Activated gamma-delta T cell treated with anti-CD3 and anti-CD28 coated beads, Interleukin-2, amount 50 U/mL, for 16 hours (primary cell): Measurements from ENCODE around the gene WDR33.
"Not testable (repeated sequence)": the region's sequence is repeated elsewhere in the genome, so short reads cannot be mapped to it uniquely, and the experiment has no call there.

Experiments used
- DNase-seq: peaks from one replicate; pipeline ENCODE4 v3.0.0-alpha.2; 2020; ENCODE audit warnings: low read depth

The WDR33 gene

DNA sequence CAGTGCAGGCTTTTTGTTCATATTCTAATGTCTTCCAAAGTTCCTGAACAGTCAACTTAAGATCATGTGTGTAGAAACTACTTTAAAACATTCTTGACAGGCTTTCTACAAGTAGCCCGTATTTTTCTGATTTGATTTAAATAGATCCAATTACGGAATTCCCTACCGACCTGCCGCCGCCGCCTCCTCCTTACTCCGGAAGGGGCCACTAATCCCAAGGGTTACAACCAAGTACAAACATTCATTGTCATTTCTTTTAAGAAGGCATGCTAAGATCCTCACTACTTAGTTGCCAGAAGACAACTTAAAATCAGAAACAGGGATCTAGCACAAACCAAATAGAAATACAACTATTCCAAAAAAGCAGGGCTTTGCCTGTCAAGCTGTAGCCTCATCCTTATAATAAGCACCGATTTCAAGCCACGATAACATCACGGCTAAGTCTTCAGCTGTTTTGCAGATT, 784 bp downstream of the WDR33 start:
- DNase-seq: no peak

DNA sequence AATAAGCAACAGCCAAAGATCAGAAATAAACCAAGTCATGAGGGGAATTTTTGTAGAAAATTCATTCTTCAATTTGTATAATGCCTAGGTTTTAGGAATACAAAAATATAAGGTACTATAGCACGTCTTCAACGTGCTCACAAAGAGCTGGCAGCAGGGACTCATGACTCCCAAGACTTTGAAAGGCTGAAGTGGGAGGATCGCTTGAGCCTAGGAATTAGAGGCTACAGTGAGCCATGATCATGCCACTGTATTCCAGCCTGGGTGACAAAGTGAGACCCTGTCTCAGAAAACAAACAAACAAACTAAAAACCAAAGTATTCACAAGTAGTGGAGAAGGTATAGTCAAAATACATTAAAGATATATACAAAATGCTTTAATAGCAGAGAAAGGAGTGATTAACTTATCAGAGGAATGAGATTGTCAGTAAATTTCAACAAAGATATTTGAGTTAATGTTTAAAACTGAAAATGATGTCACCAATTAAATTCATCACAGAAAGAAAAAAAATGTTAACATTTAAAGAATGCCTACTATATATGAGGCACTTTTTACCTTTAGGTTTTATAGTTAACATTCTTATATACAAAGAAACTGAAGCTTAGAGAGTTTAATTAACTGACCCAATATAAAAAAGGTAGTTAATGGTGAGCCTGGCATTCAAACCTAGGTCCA, 3.2 kb downstream of the WDR33 start:
- DNase-seq: no peak

DNA sequence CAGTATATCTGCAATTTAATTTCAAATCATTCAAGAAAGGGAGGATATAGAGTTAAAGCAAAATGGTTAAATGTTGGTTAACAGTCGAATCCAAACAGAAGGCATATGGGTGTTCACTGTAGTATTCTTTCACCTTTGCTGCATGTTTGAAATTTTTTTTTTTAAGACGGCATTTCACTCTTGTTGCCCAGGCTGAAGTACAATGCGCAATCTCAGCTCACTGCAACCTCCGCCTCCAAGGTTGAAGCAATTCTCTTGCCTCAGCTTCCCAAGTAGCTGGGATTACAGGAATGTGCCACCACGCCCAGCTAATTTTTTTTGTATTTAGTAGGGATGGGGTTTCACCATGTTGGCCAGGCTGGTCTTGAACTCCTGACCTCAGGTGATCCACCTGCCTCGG, 4.1 kb downstream of the WDR33 start:
- DNase-seq: not testable (repeated sequence)

DNA sequence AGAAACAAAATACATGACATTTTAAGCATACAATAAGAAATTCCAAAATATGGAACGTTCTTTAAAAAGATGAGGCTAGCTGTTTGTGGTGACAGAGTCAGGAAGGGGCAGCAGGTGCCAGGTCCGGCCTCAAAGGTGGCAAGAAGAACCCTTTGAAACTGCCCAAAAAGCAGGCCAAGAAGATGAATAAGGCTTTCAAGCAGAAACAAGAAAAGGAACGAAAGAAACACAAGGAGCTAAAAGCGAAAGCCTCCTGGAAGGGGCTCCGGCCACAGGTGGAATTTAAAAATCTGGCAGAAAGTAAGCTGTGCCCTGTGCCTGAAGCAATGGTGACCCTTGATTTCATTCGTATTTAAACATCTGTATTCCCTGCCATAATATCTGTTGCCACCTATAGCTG, 5.5 kb downstream of the WDR33 start:
- DNase-seq: no peak

DNA sequence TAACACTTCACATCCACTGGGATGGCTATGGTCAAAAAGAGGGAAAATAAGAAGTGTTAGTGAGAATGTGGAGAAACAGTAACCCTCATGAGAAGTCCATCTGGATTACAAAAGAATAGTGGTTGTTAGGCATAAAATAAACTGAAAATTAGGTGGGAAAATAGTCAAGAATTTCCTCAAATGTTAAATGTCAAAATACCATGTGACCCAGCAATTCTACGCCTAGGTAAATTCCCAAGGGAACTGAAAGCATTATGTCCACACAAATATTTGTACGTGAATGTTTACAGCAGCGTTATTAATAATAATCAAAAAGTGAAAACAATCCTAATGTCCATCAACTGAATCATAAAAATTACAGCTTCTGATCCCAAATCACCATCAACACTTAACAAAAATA, 11.0 kb downstream of the WDR33 start:
- DNase-seq: no peak

DNA sequence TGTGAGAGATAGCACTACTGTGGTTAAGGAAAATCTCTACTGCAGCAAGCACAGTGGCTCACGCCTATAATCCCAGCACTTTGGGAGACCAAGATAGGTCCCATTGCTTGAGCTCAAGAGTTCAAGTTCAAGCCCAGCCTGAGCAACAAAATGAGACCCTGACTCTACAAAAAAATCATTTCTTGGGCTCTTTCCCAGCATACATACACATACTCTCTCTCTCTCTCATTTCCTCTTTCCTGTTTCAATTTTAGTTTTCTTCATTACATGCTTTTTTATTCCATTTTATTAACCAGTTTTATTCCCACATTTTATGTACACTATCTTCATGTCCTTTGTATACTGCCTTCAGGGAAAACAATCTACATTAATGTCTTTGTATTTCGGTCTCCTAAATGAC, 14.6 kb downstream of the WDR33 start:
- DNase-seq: no peak

DNA sequence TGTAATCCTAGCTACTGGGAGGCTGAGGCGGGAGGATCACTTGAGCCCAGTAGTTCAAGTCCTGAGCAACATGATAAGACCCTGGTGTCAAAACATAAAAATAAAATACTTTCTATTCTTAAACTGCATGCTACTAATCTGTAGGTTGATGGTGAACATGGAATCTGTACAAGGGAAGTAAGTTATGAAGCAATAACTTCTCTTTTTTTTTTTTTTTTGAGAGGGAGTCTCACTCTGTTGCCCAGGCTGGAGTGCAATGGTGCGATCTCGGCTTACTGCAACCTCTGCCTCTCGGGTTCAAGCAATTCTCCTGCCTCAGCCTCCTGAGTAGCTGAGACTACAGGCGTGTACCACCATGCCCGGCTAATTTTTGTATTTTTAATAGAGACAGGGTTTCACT, 16.1 kb downstream of the WDR33 start:
- DNase-seq: not testable (repeated sequence)

DNA sequence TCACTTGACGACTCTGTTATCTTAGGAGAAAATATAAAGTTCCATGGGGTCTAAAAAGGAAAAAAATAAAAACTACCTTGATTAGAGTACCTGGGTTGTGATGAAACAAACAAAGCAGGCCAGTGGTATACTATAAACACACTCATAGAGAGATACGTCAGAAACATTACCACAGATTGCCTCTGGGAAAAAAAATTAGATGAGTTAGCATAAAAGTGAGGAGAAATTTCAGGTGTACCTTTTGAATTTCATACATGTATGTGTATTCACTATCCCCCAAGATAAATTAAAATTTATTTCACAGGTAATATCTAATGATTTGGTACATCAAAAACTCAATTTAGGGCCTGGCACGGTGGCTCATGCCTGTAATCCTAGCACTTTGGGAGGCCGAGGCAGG, 18.2 kb downstream of the WDR33 start:
- DNase-seq: no peak

DNA sequence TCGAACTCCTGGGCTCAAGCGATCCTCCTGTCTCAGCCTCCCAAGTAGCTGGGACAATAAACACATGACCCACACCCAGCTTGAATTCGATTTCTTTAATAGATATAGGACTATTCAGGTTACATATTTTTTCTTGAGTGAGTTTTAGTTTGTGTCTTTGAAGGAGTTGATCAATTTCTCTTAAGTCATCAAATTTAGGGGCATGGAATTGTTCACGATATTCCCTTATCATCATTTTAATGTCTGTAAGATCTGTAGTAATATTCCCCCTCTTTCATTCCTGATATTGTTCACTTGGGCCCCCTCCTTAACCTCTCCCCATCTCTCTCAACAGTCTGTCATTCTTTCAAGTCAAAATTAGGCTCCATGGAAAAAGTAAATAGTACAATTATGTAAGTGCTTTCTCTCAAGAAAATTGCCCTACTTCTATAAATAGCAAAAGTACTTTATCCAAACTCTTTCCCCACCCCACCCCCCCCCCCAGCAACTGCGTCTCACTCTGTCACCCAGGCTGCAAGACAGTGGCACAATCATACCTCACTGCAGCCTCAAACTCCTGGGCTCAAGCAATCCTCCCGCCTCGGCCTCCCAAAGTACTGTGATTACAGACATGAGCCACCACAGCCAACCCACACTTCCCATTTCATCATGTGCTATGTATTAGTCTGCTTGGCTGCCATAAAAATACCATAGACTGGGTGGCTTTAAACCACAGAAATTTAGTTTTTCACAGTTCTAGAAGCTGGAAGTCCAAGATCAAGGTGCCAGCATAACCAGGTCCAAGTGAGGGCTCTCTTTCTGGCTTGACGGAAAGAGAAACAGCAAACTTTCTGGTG, 20.1 kb downstream of the WDR33 start:
- no peak for DNase-seq

DNA sequence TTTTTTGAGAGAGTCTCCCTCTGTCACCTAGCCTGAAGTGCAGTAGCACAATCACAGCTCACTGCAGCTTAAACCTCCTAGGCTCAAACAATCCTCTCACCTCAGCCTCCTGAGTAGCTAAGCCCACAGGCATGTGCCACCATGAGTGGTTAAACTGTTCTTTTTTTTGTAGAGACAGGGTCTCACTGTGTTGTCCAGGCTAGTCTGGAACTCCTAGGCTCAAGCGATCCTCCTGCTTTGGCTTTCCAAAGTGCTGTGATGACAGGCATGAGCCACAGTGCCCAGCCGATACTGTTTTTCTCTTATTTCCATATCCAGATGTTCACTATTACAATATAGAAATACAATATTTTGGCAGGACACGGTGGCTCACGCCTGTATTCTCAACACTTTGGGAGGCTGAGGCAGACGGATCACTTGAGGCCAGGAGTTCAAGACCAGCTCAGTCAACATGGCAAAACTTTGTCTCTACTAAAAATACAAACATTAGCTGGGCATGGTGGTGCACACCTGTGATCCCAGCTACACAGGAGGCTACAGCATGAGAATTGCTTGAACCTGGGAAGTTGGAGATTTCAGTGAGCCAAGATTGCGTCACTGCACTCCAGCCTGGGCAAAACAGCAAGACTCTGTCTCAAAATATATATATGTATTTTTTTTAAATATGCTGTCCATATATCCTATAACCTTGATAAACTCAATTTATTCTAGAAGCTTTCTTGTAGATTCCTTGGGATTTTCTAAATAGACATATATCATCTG, 24.7 kb downstream of the WDR33 start:
- no peak for DNase-seq

DNA sequence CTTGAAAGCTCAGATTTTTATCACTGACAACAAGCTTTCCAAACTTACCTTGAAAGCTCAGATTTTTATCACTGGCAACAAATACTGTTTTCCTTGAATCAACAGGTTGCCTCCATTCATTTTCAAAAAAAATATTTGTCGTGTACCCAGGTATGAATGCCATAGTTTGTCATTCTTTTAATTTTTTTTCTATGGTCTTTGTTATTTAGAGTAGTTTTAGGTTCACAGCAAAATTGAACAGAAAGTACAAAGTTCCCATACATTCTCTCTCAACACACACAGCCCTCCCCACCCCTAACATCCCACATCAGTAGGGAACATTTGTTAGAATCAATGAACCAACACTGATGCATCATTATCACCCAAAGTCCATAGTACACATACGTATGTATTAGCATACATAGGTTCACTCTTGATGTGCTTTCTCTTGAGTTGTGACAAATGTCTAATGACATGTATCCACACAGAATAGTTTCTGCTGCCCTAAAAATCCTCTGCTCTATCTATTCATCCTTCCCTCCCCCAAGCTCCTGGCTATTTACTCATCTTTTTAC, 25.9 kb downstream of the WDR33 start:
- DNase-seq: no peak

DNA sequence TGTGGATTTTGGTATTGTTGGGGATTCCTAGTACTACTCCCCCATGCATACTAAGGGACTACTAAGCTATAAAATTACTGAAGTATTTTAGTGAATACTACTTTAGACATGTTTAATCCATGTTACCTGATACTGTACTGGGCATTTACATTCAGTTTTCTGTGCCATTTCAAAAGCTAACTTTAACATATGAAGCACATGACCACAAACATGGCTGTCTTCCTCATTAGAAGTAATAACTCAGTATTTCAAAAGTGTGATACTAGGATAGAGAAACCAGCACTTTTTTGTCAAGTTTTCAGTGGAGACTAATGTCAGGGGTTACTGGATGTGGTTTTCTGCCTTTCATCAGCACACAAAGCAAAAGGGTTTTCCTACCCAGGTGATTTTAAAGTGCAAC, 27.9 kb downstream of the WDR33 start:
- no peak for DNase-seq

DNA sequence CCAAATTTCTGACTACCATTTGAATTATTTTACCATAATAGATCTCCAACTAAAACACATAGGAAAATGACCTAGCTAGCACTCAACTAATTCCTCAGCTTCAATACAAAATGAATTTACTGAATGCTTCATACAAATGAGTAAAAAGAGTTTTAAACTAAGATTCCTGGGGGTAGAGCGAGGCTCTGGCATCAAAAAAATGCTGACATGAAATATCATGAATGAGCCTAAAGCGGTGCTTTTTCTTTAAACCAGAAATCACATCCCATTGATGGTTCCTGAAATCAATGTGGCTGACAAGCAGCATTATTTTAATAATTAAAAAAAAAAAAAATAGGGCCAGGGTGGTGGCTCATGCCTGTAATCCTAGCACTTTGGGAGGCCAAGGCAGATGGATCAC, 32.1 kb downstream of the WDR33 start:
- DNase-seq: no peak

DNA sequence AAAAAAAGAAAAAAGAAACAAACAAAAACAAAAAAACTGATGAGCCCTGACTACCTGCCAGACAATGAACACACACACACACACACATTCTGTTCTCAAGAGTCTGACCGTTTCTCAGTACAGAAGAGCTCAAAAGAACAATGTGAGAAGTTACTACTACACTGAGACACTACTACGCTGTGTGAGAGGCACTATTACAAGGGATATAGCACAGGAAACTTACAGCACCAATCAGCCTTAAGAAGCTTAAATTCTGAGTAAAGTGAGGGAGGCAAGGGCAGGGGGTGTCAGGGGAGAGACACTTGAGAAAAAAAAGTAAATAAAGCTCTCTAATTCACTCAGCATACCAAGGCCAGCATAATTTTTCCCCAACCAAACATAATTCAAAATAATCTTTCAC, 32.5 kb downstream of the WDR33 start:
- DNase-seq: no peak

DNA sequence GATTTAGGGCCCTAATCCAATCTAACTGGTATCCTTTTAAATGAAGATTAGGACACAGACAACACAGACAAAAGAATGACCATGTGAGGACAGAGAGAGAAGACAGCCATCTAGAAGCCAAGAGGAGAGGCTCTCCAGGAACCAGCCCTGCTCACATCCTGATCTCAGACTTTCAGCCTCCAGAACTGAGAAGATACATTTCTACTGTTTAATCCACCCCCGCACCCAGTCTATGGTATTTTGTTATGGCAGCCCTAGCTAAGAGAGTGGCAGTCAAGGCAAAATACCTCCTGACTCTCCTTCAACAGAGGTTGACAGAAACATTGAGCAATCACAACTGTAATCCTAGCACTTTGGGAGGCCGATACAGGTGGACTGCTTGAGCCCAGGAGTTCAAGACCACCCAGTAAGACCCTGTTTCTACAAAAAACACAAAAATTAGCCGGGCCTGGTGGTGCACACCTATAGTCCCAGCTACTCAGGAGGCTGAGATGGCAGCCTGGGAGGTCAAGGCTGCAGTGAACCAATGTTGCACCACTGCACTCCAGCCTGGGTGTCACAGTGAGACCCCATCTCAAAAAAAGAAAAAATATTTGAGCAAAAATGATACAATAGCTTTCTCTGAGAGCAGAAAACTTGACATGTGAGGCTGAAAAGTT, 34.7 kb downstream of the WDR33 start:
- no peak for DNase-seq

DNA sequence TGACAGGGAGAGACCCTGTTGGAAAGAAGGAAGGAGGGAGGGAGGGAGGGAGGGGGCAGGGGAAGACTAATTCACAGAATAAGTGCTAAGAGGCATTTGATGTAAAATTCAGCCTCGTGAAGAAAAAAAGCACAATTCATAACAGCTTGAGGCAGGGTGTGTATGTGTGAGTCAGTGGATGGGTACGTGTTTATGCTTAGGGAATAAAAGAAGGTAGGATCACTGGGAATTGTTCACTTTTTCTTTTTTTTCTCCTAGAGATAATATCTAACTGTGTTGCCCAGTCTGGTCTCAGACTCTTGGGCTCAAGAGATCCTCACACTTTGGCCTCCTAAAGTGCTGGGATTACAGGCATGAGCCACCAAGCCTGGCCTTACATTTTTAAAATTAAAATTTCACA, 39.2 kb downstream of the WDR33 start:
- DNase-seq: no peak

DNA sequence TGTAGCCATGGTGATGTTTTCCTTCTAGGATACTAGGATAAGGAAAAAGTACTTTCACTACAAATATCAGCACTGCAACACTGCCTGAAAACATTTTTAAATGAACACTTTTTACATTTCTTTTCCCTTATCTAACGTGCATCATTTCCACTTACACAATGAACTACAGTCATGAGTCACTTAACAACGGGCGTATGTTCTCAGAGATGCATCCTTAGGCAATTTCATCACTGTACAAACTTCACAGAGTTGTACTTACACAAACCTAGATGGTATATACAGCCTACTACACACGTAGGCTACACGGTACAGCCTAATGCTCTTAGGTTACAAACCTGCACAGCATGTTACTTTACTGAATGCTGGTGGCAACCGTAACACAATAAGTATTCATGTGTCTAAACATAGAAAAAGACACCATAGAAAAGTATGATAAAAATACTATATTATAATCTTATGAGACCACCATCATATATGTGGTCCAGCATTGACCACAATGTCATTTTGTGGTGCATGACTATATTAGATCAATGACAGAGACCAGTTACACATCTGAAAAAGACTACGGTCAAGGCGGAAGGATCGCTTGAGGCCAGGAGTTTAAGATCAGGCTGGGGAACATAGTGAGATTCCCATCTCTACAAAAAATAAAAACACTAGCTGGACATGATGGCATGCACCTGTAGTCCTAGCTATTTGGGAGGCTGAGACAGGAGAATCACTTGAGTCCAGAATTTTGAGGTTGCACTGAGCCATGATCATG, 39.8 kb downstream of the WDR33 start:
- DNase-seq: no peak

DNA sequence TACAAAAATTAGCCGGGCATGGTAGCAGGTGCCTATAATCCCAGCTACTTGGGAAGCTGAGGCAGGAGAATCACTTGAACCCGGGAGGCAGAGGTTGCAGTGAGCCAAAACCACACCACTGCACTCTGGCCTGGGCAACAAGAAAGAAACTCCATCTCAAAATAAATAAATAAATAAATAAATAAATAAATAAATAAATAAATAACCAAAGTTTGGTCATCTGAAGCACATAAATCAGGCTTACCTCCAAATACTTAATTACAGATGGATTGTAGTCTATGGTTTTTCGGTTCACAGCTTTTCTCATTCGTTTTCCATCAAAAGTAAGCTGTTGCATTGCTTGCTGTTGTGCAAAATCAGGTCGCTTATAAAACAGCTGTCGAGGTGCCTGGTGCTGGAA, 40.4 kb downstream of the WDR33 start:
- not testable (repeated sequence) for DNase-seq

DNA sequence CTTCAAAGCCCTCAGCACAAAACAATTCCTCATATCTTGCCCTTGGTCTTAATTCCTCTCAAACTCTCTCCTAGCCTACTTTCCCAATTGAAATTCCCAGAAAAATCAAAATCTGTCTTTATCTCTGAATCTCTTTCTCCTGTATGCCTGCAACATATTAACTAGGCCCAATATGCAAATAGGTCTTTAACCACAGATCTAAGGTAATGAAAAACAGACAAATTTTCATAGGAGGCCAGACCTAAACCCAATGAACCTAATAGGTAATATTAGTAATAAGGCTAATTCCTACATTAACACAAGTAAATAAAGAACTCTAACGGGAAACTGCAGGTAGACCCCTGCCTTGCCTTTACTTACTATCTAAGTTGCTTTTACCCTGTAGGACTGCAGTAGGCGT, 41.4 kb downstream of the WDR33 start:
- DNase-seq: no peak

DNA sequence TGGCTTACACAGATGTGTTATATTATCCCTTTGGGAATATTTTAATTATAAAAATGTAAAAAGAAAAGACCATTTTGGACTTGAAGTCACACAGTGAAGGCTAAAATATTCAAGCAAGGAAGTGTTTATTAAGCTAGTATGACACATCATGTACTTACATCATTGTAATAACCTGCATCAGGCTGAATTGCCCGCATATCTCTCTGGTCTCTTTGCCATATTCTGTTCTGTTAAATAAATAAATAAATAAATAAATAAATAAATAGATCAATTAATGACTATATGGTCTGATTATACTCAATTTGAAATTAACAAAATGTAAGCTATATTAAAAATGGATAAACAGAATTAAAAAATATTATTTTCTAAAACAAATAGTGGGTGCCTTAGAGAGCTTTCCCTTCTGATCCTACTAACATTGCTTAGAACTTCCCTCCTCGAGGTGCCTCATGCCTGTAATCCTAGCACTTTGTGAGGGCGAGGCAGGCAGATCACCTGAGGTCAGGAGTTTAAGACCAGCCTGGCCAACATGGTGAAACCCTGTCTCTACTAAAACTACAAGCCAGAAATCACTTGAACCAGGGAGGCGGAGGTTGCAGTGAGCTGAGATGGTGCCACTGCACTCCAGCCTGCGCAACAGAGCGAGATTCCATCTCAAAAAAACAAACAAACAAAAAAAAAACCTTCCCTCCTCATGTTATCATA, 42.0 kb downstream of the WDR33 start:
- DNase-seq: no peak

DNA sequence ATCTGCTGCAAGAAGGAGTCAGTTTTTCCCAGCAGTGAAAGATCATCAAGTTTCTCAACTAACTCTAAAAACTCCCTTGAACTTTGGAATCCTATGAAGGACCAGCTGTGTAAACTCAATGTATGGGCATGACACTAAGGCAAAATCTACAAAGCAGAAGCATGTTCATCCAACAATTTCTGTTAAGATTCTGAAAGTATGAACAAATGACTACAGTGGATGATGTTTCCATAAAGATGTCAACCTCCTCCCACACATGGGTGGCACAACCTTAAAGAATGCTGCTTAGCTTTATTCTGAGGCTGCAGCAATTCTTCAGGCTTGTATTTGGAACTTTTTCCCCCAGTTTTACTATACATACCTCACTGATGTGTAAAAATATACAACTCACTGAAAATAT, 47.2 kb downstream of the WDR33 start:
- no peak for DNase-seq
